Naive thymus-derived CD4-positive, alpha-beta T cell (primary cell): ENCODE results near the gene DRG1. TPM values are rescaled to one million over a fixed set of nuclear protein-coding genes. Genes with fewer than 3 reads are reported as not detected.
"Not testable (repeated sequence)": the region's sequence is repeated elsewhere in the genome, so short reads cannot be mapped to it uniquely, and the experiment has no call there.

Source experiments
- ATAC-seq: fragments of 150-1000 bp; cut with Tn5 transposase; 2 replicates; pipeline ENCODE4 v1.10.0; 2021; ENCODE audit warnings: mild to moderate bottlenecking, moderate library complexity
- CTCF ChIA-PET: fragments of 350-600 bp; sonication (Branson Sonifier 250); formaldehyde crosslinking; loops from one replicate; lab custom pipeline; 2021; ENCODE audit warnings: antibody characterized with exemption; lab: Charles Lee
- POLR2A ChIA-PET: fragments of 350-600 bp; sonication (Branson Sonifier 250); formaldehyde crosslinking; loops from one replicate; lab custom pipeline; 2021; ENCODE audit warnings: antibody characterized with exemption, inconsistent platforms; lab: Charles Lee
- DNase-seq, 9 donors: peaks; one replicate each; pipeline versions ENCODE4 v3.0.0 to v3.0.0-alpha.2; 2020 to 2022; ENCODE audit warnings: mixed read lengths in 1 of 9
- H3K27ac ChIP-seq: one replicate; pipeline ENCODE4 v1.7.0; 2013; ENCODE audit warnings: mild to moderate bottlenecking, low read depth, low read length, moderate library complexity
- H3K27me3 ChIP-seq, 2 donors: one replicate each; pipeline ENCODE4 v1.7.0; 2013; ENCODE audit warnings: low read length in 2 of 2, mild to moderate bottlenecking in 2 of 2, moderate library complexity in 2 of 2; ENCODE audit not compliant: control insufficient read depth in 2 of 2, insufficient read depth in 2 of 2
- H3K36me3 ChIP-seq, 3 experiments: 1 replicate in 2 of 3; 2 replicates in 1 of 3; pipeline ENCODE4 v1.7.0; 2013; ENCODE audit warnings: low read length in 3 of 3, mild to moderate bottlenecking in 3 of 3, moderate library complexity in 1 of 3; ENCODE audit not compliant: insufficient read depth in 3 of 3, control insufficient read depth in 2 of 3
- H3K4me1 ChIP-seq, 2 donors: one replicate each; pipeline ENCODE4 v1.7.0; 2013; ENCODE audit warnings: low read length in 2 of 2, mild to moderate bottlenecking in 2 of 2, moderate library complexity in 1 of 2; ENCODE audit not compliant: control insufficient read depth in 2 of 2, insufficient read depth in 2 of 2
- H3K4me3 ChIP-seq: 2 replicates; pipeline ENCODE4 v1.7.0; 2013; ENCODE audit warnings: mild to moderate bottlenecking, low read length
- H3K9me3 ChIP-seq, 3 experiments: 1 replicate in 2 of 3; 2 replicates in 1 of 3; pipeline ENCODE4 v1.7.0; 2013; ENCODE audit warnings: low read length in 3 of 3; ENCODE audit not compliant: control insufficient read depth in 2 of 3
- H3K27ac Mint-ChIP-seq, 9 donors: one replicate each; pipeline ENCODE4 v1.8.0; 2020 to 2022; ENCODE audit warnings: mixed read lengths in 9 of 9, mild to moderate bottlenecking in 8 of 9, moderate library complexity in 5 of 9, inconsistent platforms in 2 of 9
- H3K27me3 Mint-ChIP-seq, 5 donors: one replicate each; pipeline ENCODE4 v1.8.0; 2021 to 2022; ENCODE audit warnings: mixed read lengths in 5 of 5, mild to moderate bottlenecking in 1 of 5
- H3K36me3 Mint-ChIP-seq, 5 donors: one replicate each; pipeline ENCODE4 v1.8.0; 2020 to 2022; ENCODE audit warnings: mixed read lengths in 5 of 5, mild to moderate bottlenecking in 3 of 5, inconsistent platforms in 1 of 5
- H3K4me1 Mint-ChIP-seq, 7 donors: one replicate each; pipeline ENCODE4 v1.8.0; 2020 to 2022; ENCODE audit warnings: mixed read lengths in 7 of 7, mild to moderate bottlenecking in 3 of 7, inconsistent platforms in 1 of 7
- H3K4me3 Mint-ChIP-seq, 10 donors: one replicate each; pipeline ENCODE4 v1.8.0; 2020 to 2022; ENCODE audit warnings: mild to moderate bottlenecking in 10 of 10, mixed read lengths in 10 of 10, moderate library complexity in 6 of 10, inconsistent platforms in 2 of 10
- H3K9me3 Mint-ChIP-seq, 11 donors: one replicate each; pipeline ENCODE4 v1.8.0; 2020 to 2022; ENCODE audit warnings: mixed read lengths in 11 of 11, mild to moderate bottlenecking in 4 of 11, inconsistent platforms in 1 of 11, moderate library complexity in 1 of 11
- intact Hi-C, 2 donors: fragments of 100-400 bp; cut with micrococcal nuclease; formaldehyde crosslinking; loops; one replicate each; pipeline ENCODE4 v1.15.1; 2023
- polyA plus RNA-seq, 2 donors: library from polyadenylated mRNA; unstranded; fragments of 300-500 nt; fragmentation: Illumina TruSeq; gene quantifications; one replicate each; pipeline ENCODE4 v1.2.3, GENCODE V29; 2021
- total RNA-seq, 6 experiments: library from RNA in 5 of 6; stranded (reverse) in 5 of 6; gene quantifications; 1 replicate in 5 of 6; 2 replicates in 1 of 6; pipeline ENCODE4 v1.2.3 and lab custom pipeline; 2021 to 2026

Gene DRG1
- total and polyA plus RNA-seq, 7 experiments from 2014 or later: 53.3 to 109 (median 84.4) TPM

DNA sequence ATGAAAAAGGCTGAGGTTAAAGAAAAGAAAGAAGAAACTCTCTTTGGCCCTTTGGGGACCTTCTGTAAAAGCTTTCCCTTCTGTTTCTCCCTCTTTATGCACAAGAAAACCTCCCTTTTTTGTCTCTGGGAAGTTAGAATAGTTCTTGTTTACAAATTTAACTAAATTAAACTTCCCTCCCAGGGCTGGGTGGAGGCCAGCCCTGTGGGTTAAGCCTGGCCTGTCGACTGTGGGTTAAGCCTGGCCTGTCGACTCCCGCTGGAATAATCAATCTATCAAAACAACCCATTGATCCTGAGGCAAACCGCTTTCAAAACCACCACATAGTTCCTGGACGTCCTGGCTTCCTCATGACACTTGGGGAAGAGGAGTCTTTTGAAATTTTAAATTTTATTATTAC is 1.2 kb upstream of the DRG1 start:
- ChIA-PET POLR2A (interaction anchor here (1.1 to 2.9 kb wide), 3 partner anchors 51 to 1845 kb away, joined by 3 to 42 read pairs (median 10); partner anchors contain the start of genes PATZ1, PISD and THOC5), CTCF (interaction anchor here (2.2 kb wide), 1 partner anchor 52 kb away, joined by 5 read pairs; the partner anchor contains the start of gene PATZ1)
- ATAC-seq (no peak), DNase-seq (no peak)
- Histone ChIP-seq H3K4me3 (no peak overlapping the region), H3K27ac (peak overlapping the region; percentile 91), H3K9me3 (no peaks in the 10 kb centered on the region), H3K4me1 (peaks cover 10 to 15% of the 10 kb centered on the region in 2 donors), H3K36me3 (peaks cover 0 to 13% (median 6%) of the 10 kb centered on the region in 3 experiments), H3K27me3 (no peaks in the 10 kb centered on the region)
- H3K27ac Mint-ChIP-seq: peak overlapping the region in 3 of 9 donors; percentile 30 to 85 (median 69)
- peak overlapping the region in 2 of 10 donors; percentile 25 to 43 for H3K4me3 Mint-ChIP-seq
- peaks cover 0 to 13% (median 7%) of the 10 kb centered on the region in 5 donors for H3K36me3 Mint-ChIP-seq
- peaks cover 0 to 3% (median 0%) of the 10 kb centered on the region in 11 donors for H3K9me3 Mint-ChIP-seq
- peaks cover 5 to 30% (median 22%) of the 10 kb centered on the region in 7 donors for H3K4me1 Mint-ChIP-seq
- intact Hi-C loops: loop anchor here (2.0 to 5.0 kb wide), 8 partner anchors 99 to 547 kb away; partner anchors contain the start of genes PIK3IP1 (in 2 of the 2), SFI1 (in 2 of the 2), SELENOM (in 1 of the 2) and YWHAH (in 1 of the 2)
- no peaks in the 10 kb centered on the region for H3K27me3 Mint-ChIP-seq

DNA sequence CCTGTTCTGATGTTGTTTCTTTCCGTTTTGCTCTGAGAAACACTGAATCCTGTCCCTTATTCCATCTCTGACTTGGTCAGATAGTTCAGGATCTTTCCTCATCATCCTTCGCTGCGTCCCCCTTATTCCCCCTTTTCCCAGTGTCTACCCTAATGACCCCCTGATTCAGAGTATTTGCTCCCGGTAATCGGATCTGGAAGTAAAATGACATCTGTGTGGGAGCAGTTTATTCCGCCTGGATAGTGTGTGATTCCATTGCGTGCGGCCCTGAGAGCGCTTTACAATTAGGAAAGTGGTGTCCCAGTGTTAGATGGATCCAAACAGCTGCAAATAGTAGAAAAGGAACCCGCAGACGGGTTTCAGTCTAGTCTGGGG is 606 bp downstream of the DRG1 start:
- Mint-ChIP-seq H3K36me3 (peaks cover 0 to 16% (median 7%) of the 10 kb centered on the region in 5 donors), H3K27ac (peak overlapping the region; percentile 85 to 97 (median 94)), H3K9me3 (no peaks in the 10 kb centered on the region), H3K4me3 (peak overlapping the region; percentile 92 to 99 (median 96)), H3K27me3 (no peaks in the 10 kb centered on the region), H3K4me1 (peaks cover 5 to 35% (median 22%) of the 10 kb centered on the region in 7 donors)
- Histone ChIP-seq H3K4me3 (peak overlapping the region; percentile 88), H3K4me1 (peaks cover 10 to 15% of the 10 kb centered on the region in 2 donors), H3K36me3 (peaks cover 0 to 28% (median 6%) of the 10 kb centered on the region in 3 experiments), H3K27ac (peak overlapping the region; percentile 91), H3K9me3 (no peaks in the 10 kb centered on the region), H3K27me3 (no peaks in the 10 kb centered on the region)
- ATAC-seq: no peak
- CTCF ChIA-PET: no interaction called here
- POLR2A ChIA-PET: interaction anchor here (0.5 to 2.9 kb wide), 11 partner anchors 53 to 262 kb away, joined by 3 to 42 read pairs (median 4); partner anchors contain the start of genes PATZ1, PIK3IP1, PISD and SFI1
- DNase-seq: no peak
- intact Hi-C loops: no loop called here

DNA sequence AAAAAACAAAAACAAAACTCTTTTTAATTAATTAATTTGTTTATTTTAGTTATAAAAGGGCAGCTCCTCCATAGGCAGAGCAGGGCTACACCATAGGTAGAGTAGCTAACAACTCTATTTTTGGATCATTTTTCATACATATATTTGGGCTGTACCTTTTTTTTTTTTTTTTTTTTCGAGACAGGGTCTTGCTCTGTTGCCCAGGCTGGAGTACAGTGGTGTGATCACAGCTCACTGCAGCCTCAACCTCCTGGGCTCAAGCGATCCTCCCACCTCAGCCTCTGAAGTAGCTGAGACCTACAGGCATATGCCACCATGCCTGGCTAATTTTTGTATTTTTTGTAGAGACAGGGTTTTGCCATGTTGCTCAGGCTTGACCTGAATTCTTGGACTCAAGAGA is 2.9 kb downstream of the DRG1 start:
- H3K27ac ChIP-seq, H3K4me3 ChIP-seq, H3K27me3 Mint-ChIP-seq, ATAC-seq, CTCF ChIA-PET, H3K27me3 ChIP-seq, H3K9me3 Mint-ChIP-seq, intact Hi-C loops, DNase-seq, H3K9me3 ChIP-seq: not testable (repeated sequence)
- peaks cover 0 to 24% (median 22%) of the 10 kb centered on the region in 5 donors for H3K36me3 Mint-ChIP-seq
- peaks cover 0 to 51% (median 9%) of the 10 kb centered on the region in 3 experiments for H3K36me3 ChIP-seq
- peak overlapping the region in 3 of 9 donors; percentile 19 to 49 (median 26) for H3K27ac Mint-ChIP-seq
- H3K4me1 ChIP-seq: peaks cover 10 to 15% of the 10 kb centered on the region in 2 donors
- peaks cover 5 to 52% (median 37%) of the 10 kb centered on the region in 7 donors for H3K4me1 Mint-ChIP-seq
- H3K4me3 Mint-ChIP-seq: peak overlapping the region in 1 of 10 donors; percentile 32
- POLR2A ChIA-PET: interaction anchor here (0.6 to 1.0 kb wide), 2 partner anchors 15 to 275 kb away, joined by 4 read pairs; no protein-coding TSS in a partner anchor

DNA sequence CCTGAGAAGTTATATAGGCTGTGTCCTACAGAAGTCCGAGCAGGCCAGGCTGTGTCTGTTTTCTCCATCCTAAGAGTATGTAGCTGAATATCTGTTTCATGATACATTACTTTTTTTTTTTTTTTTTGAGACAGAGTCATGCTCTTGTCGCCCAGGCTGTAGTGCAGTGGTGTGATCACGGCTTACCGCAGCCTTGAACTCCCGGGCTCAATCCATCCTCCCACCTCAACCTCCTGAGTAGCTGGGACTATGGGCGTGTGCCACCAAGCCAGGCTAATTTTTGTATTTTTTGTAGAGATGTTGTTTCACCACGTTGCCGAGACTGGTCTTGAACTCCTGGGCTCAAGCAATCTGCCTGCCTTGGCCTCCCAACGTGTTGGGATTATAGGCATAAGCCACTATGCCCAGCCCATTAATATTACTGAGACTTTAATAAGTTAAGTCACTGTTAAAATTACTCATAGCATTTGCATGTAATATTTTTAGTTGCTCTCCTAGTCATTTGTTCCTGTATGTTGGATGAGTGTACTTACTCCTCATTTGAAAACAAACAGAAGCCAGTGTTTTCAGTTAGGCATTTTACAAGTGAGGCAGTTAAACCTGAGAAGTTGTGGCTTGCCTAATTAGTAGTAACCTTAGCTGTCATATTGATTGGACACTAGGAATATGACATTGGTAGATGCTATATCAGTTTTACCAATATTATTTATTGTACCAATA is 26.1 kb downstream of the DRG1 start:
- intact Hi-C loops: no loop called here
- Histone ChIP-seq H3K4me3 (no peak overlapping the region), H3K36me3 (peaks cover 23 to 90% (median 28%) of the 10 kb centered on the region in 3 experiments), H3K4me1 (no peaks in the 10 kb centered on the region), H3K9me3 (no peaks in the 10 kb centered on the region), H3K27me3 (no peaks in the 10 kb centered on the region), H3K27ac (no peak overlapping the region)
- Mint-ChIP-seq H3K4me3 (no peak overlapping the region), H3K9me3 (no peaks in the 10 kb centered on the region), H3K36me3 (peaks cover 5 to 53% (median 31%) of the 10 kb centered on the region in 5 donors), H3K27ac (peak overlapping the region in 2 of 9 donors; percentile 3 to 57), H3K4me1 (peaks cover 0 to 8% (median 2%) of the 10 kb centered on the region in 7 donors), H3K27me3 (no peaks in the 10 kb centered on the region)
- DNase-seq (no peak), ATAC-seq (no peak)
- ChIA-PET POLR2A (no interaction called here), CTCF (interaction anchor here (0.6 kb wide), 1 partner anchor 196 kb away, joined by 3 read pairs; no protein-coding TSS in a partner anchor)

DNA sequence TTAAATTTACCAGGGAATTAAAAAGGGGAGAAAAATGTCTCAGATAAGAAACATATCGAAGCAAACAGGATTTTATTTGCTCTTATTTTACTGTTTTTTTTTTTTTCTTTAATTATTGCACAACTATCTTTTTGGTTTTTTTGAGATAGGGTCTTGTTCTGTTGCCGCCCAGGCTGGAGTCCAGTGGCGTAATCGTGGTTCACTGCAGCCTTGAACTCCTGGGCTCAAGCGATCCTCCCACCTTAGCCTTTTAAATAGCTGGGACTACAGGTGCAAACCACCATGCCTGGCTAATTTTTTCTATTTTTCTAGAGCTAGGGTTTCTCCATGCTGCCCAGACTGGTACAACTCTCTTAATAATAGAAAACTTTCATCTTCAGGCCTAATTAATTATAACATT is 32.5 kb downstream of the DRG1 start:
- intact Hi-C loops: no loop called here

DNA sequence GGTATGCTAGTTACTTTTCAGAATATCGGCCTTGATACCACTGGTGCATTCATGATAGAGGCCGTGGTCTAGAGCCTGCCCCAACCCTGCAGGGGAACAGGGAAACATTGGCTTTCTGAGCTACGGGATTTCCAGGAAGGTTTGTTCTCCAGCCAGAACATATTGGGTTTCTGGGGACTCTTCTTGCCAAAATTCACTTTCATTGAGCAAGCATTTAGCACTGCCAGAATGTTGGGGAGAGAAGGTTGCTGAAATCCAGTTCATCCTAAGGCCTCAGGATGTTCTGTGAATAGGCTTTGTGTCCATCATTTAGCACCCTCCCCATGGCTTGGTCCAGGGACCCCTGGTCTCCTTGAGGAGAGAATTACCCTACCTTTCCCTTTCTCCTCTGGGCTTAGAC is 36.7 kb downstream of the DRG1 start:
- intact Hi-C loops: no loop called here
- Histone ChIP-seq H3K4me1 (no peaks in the 10 kb centered on the region), H3K36me3 (peaks cover 29 to 100% (median 45%) of the 10 kb centered on the region in 3 experiments), H3K27me3 (no peaks in the 10 kb centered on the region), H3K27ac (no peak overlapping the region), H3K4me3 (no peak overlapping the region), H3K9me3 (no peaks in the 10 kb centered on the region)
- Mint-ChIP-seq H3K4me1 (peaks cover 0 to 9% (median 0%) of the 10 kb centered on the region in 7 donors), H3K4me3 (no peak overlapping the region), H3K9me3 (no peaks in the 10 kb centered on the region), H3K27ac (peak overlapping the region in 4 of 9 donors; percentile 28 to 55 (median 45)), H3K27me3 (no peaks in the 10 kb centered on the region), H3K36me3 (peaks cover 8 to 60% (median 25%) of the 10 kb centered on the region in 5 donors)
- POLR2A ChIA-PET: interaction anchor here (0.6 kb wide), 1 partner anchor 72 kb away, joined by 4 read pairs; no protein-coding TSS in a partner anchor
- no peak for ATAC-seq
- CTCF ChIA-PET: interaction anchor here (0.6 kb wide), 1 partner anchor 1413 kb away, joined by 4 read pairs; no protein-coding TSS in a partner anchor
- no peak for DNase-seq

More for the DNA sequence above, 32.5 kb downstream of the DRG1 start:
- Histone ChIP-seq H3K27ac (no peak overlapping the region), H3K9me3 (no peaks in the 10 kb centered on the region), H3K4me3 (no peak overlapping the region), H3K27me3 (no peaks in the 10 kb centered on the region), H3K36me3 (peaks cover 20 to 97% (median 40%) of the 10 kb centered on the region in 3 experiments), H3K4me1 (no peaks in the 10 kb centered on the region)
- H3K36me3 Mint-ChIP-seq: peaks cover 8 to 54% (median 32%) of the 10 kb centered on the region in 5 donors
- H3K27me3 Mint-ChIP-seq: no peaks in the 10 kb centered on the region
- POLR2A ChIA-PET: no interaction called here
- no peak overlapping the region for H3K27ac Mint-ChIP-seq
- CTCF ChIA-PET: interaction anchor here (0.6 kb wide), 1 partner anchor 22 kb away, joined by 3 read pairs; no protein-coding TSS in a partner anchor
- DNase-seq (no peak), ATAC-seq (no peak)
- no peak overlapping the region for H3K4me3 Mint-ChIP-seq
- no peaks in the 10 kb centered on the region for H3K9me3 Mint-ChIP-seq
- H3K4me1 Mint-ChIP-seq: peaks cover 0 to 8% (median 2%) of the 10 kb centered on the region in 7 donors
